Measurements from ENCODE around the gene FBRSL1. TPM values are rescaled to one million over a fixed set of nuclear protein-coding genes. Genes with fewer than 3 reads are reported as not detected.

The FBRSL1 gene
- polyA plus RNA-seq, 1 of the 3 experiments (the other 2 are of a cell fraction): 5.5 TPM

GRCh38 chr12:132510111-132510724 is 20.3 kb downstream of the FBRSL1 start (continued):
- no peak for TF ChIP-seq USF1 (IDR thresholded peaks at IDR 0.05; ENCODE audit: borderline replicate concordance, low read depth)

GRCh38 chr12:132510746-132511477 is 21.0 kb downstream of the FBRSL1 start:
- Histone ChIP-seq H3K9me2 (no peaks in the 10 kb centered on the region), H2AFZ (ENCODE audit: low read depth) (no peak overlapping the region), H3K27me3 (ENCODE audit: insufficient read depth) (no peaks in the 10 kb centered on the region), H3K4me3 (ENCODE audit: low read depth in 2 of 2, low read length in 1 of 2) (no peak overlapping the region), H3K27ac (ENCODE audit: low read depth in 2 of 2, low read length in 1 of 2) (no peak overlapping the region), H3F3A (replicated peaks; ENCODE audit: insufficient read depth) (no peaks in the 10 kb centered on the region), H3K4me1 (ENCODE audit: control insufficient read depth in 1 of 2, insufficient read depth in 2 of 2, low read depth in 1 of 2, low read length in 1 of 2) (peaks cover 5 to 14% of the 10 kb centered on the region in 2 experiments; a peak in 2 of 4 replicates), H4K20me1 (ENCODE audit: insufficient read depth) (peaks cover 41% of the 10 kb centered on the region), H3K9ac (no peak overlapping the region), H3K79me2 (ENCODE audit: insufficient read depth) (peaks cover 5% of the 10 kb centered on the region; the same call in 1 of the 2 replicates), H3K36me3 (replicated peaks in 1 of 2; ENCODE audit: control insufficient read depth in 1 of 2, insufficient read depth in 2 of 2, low read length in 1 of 2) (peaks cover 0 to 5% of the 10 kb centered on the region in 2 experiments), H3K4me2 (no peak overlapping the region), H3K9me3 (no peaks in the 10 kb centered on the region)
- ChIA-PET CTCF (no interaction called here), POLR2A (no interaction called here)
- no peak for DNase-seq
- WGBS (ENCODE audit: low lambda C conversion rate): 95% methylated on average over 14 of the region's 25 CpGs
- TF ChIP-seq RFX5 (IDR thresholded peaks at IDR 0.05; ENCODE audit: low read length): no peak
- no peak for TF ChIP-seq NFIC (IDR thresholded peaks at IDR 0.05; ENCODE audit: borderline replicate concordance)
- no peak for TF ChIP-seq MAX (IDR thresholded peaks at IDR 0.05; ENCODE audit: low read depth)
- TF ChIP-seq SMC3 (IDR thresholded peaks at IDR 0.05; ENCODE audit: low read depth, low read length): no peak
- no peak for TF ChIP-seq SIN3A (IDR thresholded peaks at IDR 0.05; ENCODE audit: borderline replicate concordance, low read depth, low read length)
- TF ChIP-seq ZBTB33 (IDR thresholded peaks at IDR 0.05; ENCODE audit: borderline replicate concordance, low read depth): no peak
- no peak for TF ChIP-seq CTCF (IDR thresholded peaks at IDR 0.05)
- TF ChIP-seq ELF1 (IDR thresholded peaks at IDR 0.05): no peak
- no peak for TF ChIP-seq FOXJ3 (CRISPR knock-in tag; IDR thresholded peaks at IDR 0.05)
- TF ChIP-seq CHD2 (IDR thresholded peaks at IDR 0.05; ENCODE audit: low read length, partially characterized antibody): no peak
- TF ChIP-seq TAF1 (IDR thresholded peaks at IDR 0.05; ENCODE audit: borderline replicate concordance, low read depth, low read length): no peak
- TF ChIP-seq GATA2 (CRISPR knock-in tag; IDR thresholded peaks at IDR 0.05): no peak
- TF ChIP-seq GABPA (IDR thresholded peaks at IDR 0.05; ENCODE audit: low read depth): no peak
- no peak for TF ChIP-seq REST (IDR thresholded peaks at IDR 0.05; ENCODE audit: low read depth, low read length)

Data from SK-N-SH (cell line).